Measurements from ENCODE around the gene ZNF286A.

DNA sequence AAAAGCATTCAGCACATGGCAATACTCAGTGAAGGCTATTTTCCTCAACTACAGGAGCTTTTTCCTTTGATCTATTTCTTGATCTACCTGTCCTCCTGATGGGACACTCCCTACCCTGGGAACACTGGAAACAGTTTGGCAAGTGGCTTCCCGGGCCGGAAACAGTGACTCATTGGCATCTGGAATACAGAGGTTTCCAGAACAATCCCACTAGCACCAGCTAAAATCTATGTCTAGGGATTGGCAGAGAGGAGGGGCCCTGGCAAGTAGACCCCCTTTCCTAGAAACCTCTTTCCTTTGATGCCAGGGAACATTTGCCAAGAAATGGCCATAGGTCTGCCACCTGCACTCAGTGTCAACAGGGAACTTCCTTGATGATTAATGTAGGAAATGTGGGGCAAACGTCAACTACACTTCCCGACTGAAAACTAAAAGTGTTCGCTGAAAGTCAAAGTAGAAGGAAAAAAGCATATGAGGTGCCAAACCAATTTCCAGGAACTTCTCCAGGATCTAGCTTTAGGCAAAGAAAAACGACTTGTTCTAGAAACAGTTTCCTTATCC, 49.6 kb upstream of the ZNF286A start:
- TF ChIP-seq, protein P1, sequence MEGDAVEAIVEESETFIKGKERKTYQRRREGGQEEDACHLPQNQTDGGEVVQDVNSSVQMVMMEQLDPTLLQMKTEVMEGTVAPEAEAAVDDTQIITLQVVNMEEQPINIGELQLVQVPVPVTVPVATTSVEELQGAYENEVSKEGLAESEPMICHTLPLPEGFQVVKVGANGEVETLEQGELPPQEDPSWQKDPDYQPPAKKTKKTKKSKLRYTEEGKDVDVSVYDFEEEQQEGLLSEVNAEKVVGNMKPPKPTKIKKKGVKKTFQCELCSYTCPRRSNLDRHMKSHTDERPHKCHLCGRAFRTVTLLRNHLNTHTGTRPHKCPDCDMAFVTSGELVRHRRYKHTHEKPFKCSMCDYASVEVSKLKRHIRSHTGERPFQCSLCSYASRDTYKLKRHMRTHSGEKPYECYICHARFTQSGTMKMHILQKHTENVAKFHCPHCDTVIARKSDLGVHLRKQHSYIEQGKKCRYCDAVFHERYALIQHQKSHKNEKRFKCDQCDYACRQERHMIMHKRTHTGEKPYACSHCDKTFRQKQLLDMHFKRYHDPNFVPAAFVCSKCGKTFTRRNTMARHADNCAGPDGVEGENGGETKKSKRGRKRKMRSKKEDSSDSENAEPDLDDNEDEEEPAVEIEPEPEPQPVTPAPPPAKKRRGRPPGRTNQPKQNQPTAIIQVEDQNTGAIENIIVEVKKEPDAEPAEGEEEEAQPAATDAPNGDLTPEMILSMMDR (IDR thresholded peaks at IDR 0.05) = no peak
- no peak for TF ChIP-seq POLR2A (IDR thresholded peaks at IDR 0.05)

Measured in testis (tissue), 2 donors.